ENCODE data around the gene UBE2QL1.

The UBE2QL1 gene

GRCh38 chr5:6430418-6431028 lies 18.1 kb upstream of the UBE2QL1 start:
- DNase-seq: no peak

- DNase-seq: no peak
Observed at GRCh38 chr5:6431214-6432195, 17.2 kb upstream of the UBE2QL1 start.

- DNase-seq: no peak
Observed at GRCh38 chr5:6432206-6432605, 16.5 kb upstream of the UBE2QL1 start.

DNA sequence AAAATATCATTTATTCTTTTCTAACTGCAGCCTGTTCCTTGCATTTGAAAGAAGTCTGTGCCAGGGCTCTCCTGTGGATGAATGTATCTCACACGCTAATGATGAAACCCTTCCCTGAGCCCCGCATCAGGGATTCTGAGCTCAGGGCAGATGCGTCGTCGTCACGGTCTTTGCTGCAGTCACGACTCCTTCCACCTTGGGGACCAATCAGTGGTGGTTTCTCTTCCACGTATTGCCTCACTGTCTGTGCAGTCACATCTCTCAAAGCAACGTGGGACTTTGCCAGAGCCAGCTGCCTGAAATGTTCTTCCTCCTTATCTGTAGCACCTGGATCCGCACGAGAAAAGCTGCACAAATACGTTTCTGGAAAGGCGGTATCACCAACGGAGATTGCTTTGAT lies 13.9 kb upstream of the UBE2QL1 start:
- no peak for DNase-seq

DNA sequence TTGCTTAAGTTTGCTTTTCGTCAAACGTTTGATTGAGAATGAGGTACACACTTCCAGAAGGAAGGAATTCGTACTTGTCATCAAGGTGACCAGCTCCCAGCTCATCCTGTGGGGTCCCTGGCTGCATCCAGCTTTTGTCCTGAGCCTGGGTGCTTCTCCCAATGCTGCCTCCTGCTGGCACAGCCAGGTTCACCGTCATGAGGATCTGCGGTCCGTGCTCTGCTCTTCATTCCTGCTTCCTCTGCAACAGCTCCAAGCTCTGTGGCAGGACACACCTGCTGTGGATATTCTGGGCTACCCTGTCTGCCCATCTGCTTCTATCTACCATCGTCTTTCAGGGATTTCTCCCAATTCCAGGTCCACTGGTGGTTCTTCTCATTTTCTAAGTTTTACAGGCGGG lies 13.3 kb upstream of the UBE2QL1 start:
- peak; percentile 9 for DNase-seq

DNA sequence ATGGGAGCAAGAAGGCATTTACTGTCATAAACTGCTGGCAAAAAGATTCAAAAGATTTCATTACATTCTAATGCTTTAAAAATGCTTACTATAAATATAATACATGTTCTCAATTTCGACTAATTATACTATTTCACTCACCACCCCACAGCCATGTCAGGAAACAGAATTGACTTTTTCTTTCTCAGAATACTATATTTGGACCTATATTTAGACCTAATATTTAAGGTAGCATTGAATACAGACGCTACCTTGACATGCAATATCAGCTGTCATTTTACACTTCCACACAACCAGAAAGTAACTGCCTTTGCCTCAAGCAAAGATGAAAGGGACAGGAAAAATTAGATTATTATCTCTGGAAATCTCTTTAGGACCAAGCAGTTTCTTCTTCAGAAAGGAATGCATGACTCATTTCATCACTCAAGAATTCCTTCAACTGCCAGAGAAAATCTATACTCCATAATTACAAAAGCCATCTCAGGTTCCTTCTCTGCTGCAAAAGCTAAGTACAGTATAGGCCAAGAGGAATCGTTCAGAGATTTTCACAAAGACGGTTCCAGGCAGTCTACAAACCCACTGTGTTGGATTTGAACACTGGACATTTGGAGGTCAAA lies 11.8 kb upstream of the UBE2QL1 start:
- DNase-seq: no peak

GRCh38 chr5:6439588-6440550 lies 8.8 kb upstream of the UBE2QL1 start:
- DNase-seq: no peak

DNA sequence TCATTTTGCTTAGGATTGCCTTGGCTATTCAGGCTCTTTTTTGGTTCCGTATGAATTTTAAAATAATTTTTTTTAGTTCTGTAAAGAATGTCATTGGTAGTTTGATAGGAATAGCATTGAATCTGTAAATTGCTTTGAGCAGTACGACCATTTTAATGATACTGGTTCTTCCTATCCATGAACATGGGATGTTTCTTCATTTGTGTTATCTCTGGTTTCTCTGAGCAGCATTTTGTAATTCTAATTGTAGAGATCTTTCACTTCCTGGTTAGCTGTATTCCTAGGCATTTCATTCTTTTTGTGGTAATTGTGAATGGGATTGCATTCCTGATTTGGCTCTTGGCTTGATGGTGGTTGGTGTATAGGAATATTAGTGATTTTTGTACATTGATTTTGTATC lies 6.3 kb upstream of the UBE2QL1 start:
- DNase-seq: no peak

DNA sequence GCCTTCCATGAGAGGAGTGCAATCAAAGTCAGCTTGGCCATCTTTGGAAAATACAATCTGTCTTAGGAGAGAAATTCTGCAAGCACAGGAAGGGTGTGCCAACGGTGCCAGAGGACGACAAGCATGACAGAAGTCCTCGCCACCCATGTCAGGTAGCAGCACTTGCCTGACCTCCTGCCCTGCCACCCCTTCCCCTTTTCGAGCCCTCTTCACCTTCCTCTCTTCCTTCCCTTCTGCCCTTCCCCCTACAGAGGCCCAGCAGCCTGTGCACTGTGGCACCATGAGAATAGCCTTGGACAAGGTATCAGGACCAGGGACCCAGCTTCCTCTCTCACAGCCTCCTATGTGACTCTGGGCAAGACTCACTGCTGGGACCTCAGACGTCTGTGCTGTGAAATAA lies 5.3 kb upstream of the UBE2QL1 start:
- DNase-seq: no peak

GRCh38 chr5:6446042-6446441 lies 2.6 kb upstream of the UBE2QL1 start:
- no peak for DNase-seq

GRCh38 chr5:6446626-6447309 lies 1.9 kb upstream of the UBE2QL1 start:
- no peak for DNase-seq

DNA sequence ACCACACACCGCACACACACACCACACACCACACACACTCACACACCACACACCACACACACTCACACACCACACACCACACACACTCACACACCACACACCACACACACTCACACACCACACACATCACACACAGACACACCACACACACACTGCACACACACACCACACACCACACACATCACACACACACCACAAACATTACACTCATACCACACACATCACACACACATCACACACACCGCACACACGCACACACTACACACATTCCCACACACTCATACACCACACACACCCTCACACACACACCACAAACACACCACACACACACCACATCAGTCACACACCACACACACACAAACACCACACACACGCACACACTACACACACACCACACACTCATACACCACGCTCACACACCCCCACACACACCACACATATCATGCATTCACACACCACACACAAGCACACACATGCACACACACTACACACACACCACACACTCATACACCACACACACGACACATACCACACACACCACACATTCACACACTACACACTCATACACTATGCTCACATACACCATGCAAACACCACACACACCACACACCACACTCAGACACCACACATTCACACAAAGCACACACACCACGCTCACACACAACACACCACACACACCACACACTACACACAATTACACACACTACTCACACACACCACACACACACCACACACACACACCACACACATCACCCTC lies 1.1 kb upstream of the UBE2QL1 start:
- no peak for DNase-seq

DNA sequence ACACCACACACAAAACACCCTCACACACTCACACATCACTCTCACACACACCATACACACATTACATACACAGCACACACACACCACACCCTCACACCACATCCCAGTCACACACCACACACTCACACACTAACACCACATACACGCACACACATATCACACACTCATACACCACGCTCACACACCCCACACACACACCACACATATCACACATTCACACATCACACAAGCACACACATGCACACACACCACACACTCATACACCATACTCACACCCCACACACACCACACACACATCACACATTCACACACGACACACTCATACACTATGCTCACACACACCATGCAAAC lies 543 bp upstream of the UBE2QL1 start:
- DNase-seq: no peak

DNA sequence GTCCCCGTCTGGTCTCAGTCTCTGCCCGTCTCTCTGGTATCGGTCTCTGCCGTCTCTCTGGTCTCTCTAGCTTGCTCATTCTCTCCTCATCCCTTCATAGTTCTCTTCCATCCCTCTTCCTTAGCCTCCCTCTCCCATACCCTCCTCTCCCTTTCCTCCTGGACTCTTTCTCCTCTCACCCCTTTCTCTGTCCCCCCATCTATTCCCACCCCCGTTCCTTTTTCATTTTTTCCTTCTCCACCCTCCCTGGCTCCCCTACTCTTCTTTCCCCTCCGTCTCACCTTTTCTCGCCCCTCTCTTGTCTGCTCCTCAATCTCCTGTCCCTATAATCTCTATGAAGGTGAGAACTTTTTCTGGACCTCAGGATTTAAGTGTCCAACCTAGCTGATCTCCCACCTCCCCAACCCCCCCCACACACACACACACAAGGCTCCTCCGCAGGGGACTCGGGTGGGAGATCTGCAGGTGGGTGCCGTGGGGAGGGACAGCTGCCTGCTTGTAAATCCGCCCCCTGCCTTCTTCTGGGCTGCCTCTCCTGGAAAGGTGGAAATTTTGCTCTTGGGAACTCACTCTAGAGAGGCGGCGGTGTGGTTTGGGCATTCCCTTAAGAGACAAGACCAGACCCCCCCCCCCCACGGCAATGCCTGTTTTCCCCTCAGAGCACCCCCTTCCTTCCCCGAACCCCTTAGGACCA lies 953 bp downstream of the UBE2QL1 start:
- no peak for DNase-seq

- DNase-seq: no peak
Observed at GRCh38 chr5:6450319-6450833, 1.7 kb downstream of the UBE2QL1 start.

DNA sequence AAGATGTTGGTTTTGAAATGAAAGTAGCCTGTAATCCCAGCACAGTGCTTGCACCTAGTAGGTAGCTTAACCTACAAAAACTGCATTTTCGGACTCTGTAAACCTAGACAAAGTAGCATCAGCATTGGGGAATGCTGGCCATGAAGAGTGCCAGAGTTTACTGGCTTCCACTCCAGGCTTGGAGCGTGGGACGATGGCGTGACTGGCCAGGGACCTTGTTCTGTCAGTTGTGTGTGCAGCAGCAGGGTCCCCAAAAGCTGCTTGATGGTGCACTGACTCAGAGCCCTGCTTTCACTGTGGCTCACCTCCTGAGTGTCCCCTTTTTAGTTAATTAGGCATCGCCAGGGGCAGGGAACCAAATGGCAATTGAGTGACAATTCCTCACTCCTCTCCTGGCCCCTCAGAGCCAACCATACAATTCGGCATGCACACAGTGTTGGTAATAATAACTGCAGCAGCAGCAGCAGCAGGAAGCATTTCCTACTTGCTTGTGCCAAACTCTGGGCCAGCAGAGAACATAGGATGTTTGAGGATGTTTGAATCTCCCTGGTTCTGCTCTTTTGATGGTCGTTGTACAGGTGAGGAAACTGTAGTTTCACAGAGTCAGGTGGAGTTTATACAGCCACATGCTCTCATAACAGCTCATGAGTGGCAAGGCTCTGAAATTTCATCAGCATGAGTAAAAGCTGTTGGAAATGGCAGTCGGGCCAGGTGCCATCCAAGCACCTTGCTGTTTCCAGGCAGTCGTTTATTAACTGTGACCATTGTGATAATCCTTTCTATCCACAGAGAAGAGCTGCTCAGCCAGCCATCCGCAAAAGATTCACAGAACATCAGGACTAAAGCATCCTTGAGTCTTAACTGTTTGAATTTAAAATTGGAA lies 4.2 kb downstream of the UBE2QL1 start:
- no peak for DNase-seq

- DNase-seq: no peak
Observed at GRCh38 chr5:6453937-6454560, 5.4 kb downstream of the UBE2QL1 start.

DNA sequence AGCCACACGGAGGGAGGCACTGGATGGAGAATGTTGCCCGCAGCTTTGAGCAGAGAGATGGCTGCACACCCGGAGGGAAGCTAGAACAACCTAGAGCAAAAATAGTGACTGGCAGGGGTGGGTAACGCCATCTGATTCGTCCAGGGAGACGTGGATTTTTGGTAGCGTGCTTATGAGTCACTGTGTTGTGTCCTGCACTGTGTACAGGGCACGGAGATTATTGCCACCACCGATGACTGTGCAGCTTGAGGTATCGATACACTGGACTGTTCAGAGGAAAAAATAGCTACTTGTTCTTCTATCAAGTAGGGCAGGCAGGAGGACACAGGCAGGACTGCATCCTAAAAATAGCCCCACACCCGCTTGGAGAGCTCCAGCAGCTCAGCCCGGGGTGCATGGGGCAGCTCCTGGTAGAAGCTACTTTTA lies 6.0 kb downstream of the UBE2QL1 start:
- no peak for DNase-seq
